MM.1S (cell line): ENCODE data around the gene TPI1.
"Not testable (repeated sequence)": the region's sequence is repeated elsewhere in the genome, so short reads cannot be mapped to it uniquely, and the experiment has no call there.

Experiments used
- DNase-seq: peaks from one replicate; pipeline ENCODE4 v3.0.0-alpha.2; 2015
- H2AFZ ChIP-seq: fragments of 300-600 bp; sonication (generic); 2 replicates; pipeline ENCODE4 v1.6.0; 2016; ENCODE audit warnings: antibody characterized with exemption, low read length
- H3F3A ChIP-seq: fragments of 300-600 bp; sonication (generic); 2 replicates; pipeline ENCODE4 v1.6.1; 2016; ENCODE audit warnings: mild to moderate bottlenecking, antibody characterized with exemption, low read length, moderate library complexity, mixed read lengths; ENCODE audit not compliant: insufficient read depth
- H3K27ac ChIP-seq: fragments of 300-600 bp; sonication (generic); 2 replicates; pipeline ENCODE4 v1.5.1; 2016; ENCODE audit warnings: mild to moderate bottlenecking, low read length
- H3K27me3 ChIP-seq: fragments of 300-600 bp; sonication (generic); replicated peaks from 2 replicates; pipeline ENCODE4 v1.6.0; 2016; ENCODE audit warnings: low read length; ENCODE audit not compliant: insufficient read depth
- H3K36me3 ChIP-seq: fragments of 300-600 bp; sonication (generic); replicated peaks from 2 replicates; pipeline ENCODE4 v1.6.1; 2016; ENCODE audit warnings: mild to moderate bottlenecking, low read length, mixed read lengths; ENCODE audit not compliant: insufficient read depth
- H3K4me1 ChIP-seq: fragments of 300-600 bp; sonication (generic); 2 replicates; pipeline ENCODE4 v1.6.1; 2016; ENCODE audit warnings: low read length, mixed read lengths
- H3K4me2 ChIP-seq: fragments of 300-600 bp; sonication (generic); 2 replicates; pipeline ENCODE4 v1.6.0; 2016; ENCODE audit warnings: low read depth, low read length
- H3K4me3 ChIP-seq: fragments of 300-600 bp; sonication (generic); 2 replicates; pipeline ENCODE4 v1.5.1; 2016; ENCODE audit warnings: low read length, mixed read lengths
- H3K79me2 ChIP-seq: fragments of 300-600 bp; sonication (generic); 2 replicates; pipeline ENCODE4 v1.6.1; 2016; ENCODE audit warnings: mixed run types, low read length, mixed read lengths
- H3K9ac ChIP-seq: fragments of 300-600 bp; sonication (generic); 2 replicates; pipeline ENCODE4 v1.6.1; 2016; ENCODE audit warnings: low read length, mixed read lengths
- H3K9me2 ChIP-seq: fragments of 300-600 bp; sonication (generic); replicated peaks from 2 replicates; pipeline ENCODE4 v1.6.1; 2016; ENCODE audit warnings: mild to moderate bottlenecking, low read length, mixed read lengths; ENCODE audit not compliant: insufficient read depth
- H3K9me3 ChIP-seq: fragments of 300-600 bp; sonication (generic); replicated peaks from 2 replicates; pipeline ENCODE4 v1.6.1; 2016; ENCODE audit warnings: mild to moderate bottlenecking, low read length, mixed read lengths; ENCODE audit not compliant: insufficient read depth
- H4K20me1 ChIP-seq: fragments of 300-600 bp; sonication (generic); 2 replicates; pipeline ENCODE4 v1.6.1; 2016; ENCODE audit warnings: mild to moderate bottlenecking, low read length, moderate library complexity, mixed read lengths; ENCODE audit not compliant: insufficient read depth
- EZH2 ChIP-seq: fragments of 300-600 bp; sonication (generic); optimal IDR thresholded peaks from 2 replicates; pipeline ENCODE3; 2017; ENCODE audit warnings: low read depth, mild to moderate bottlenecking, antibody characterized with exemption, low read length, mixed read lengths
- EZH2phosphoT487 ChIP-seq: fragments of 300-600 bp; sonication (generic); IDR thresholded peaks from 2 replicates; pipeline ENCODE4 v1.6.1; 2018; ENCODE audit warnings: antibody characterized with exemption, low read length
- TF ChIP-seq, protein P1 (sequence below): fragments of 300-600 bp; sonication (generic); IDR thresholded peaks from 2 replicates; pipeline ENCODE4 v1.5.1; 2016; ENCODE audit warnings: antibody characterized with exemption, low read length, mixed read lengths

Gene TPI1

DNA sequence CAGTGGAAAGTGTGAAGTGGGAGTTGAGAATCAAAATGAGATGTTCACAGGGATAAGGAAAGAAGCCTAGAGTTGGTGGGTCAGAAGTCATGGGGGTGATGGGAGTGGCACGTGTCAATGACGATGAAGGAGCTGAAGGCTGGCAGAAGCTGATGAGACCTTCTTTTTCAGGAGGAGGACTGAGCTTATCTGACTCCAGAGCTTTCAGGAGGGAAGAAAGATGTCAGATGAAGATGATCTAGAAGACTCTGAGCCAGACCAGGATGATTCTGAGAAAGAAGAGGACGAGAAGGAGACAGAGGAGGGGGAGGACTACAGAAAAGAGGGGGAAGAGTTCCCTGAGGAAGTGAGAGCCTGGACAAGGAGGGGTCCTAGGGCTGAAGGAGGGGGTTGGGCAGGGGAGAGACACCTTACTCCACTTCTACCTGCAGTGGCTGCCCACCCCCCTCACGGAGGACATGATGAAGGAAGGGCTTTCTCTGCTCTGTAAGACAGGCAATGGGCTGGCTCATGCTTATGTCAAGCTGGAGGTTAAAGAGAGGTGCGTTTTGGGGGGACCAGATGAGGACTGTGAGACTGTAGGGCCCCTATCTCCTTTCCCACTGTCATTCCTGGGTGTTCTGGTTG, 38.2 kb downstream of the TPI1 start:
- Histone ChIP-seq H3K4me2 (peak overlapping the region; percentile 83), H3K36me3 (no peaks in the 10 kb centered on the region), H3K9me3 (no peaks in the 10 kb centered on the region), H4K20me1 (no peaks in the 10 kb centered on the region), H3K27ac (no peak overlapping the region; the same call in 1 of the 2 replicates), H3K4me3 (peak overlapping the region; percentile 76), H3K9ac (peak overlapping the region; percentile 75; the same call in 1 of the 2 replicates), H3F3A (no peaks in the 10 kb centered on the region), H3K9me2 (no peaks in the 10 kb centered on the region), H3K4me1 (peaks cover 11% of the 10 kb centered on the region), H3K79me2 (no peaks in the 10 kb centered on the region), H3K27me3 (no peaks in the 10 kb centered on the region), H2AFZ (peak overlapping the region; percentile 71; the same call in 1 of the 2 replicates)
- DNase-seq, result no peak
- TF ChIP-seq EZH2, result no peak
- no peak for TF ChIP-seq EZH2phosphoT487
- TF ChIP-seq, protein P1, sequence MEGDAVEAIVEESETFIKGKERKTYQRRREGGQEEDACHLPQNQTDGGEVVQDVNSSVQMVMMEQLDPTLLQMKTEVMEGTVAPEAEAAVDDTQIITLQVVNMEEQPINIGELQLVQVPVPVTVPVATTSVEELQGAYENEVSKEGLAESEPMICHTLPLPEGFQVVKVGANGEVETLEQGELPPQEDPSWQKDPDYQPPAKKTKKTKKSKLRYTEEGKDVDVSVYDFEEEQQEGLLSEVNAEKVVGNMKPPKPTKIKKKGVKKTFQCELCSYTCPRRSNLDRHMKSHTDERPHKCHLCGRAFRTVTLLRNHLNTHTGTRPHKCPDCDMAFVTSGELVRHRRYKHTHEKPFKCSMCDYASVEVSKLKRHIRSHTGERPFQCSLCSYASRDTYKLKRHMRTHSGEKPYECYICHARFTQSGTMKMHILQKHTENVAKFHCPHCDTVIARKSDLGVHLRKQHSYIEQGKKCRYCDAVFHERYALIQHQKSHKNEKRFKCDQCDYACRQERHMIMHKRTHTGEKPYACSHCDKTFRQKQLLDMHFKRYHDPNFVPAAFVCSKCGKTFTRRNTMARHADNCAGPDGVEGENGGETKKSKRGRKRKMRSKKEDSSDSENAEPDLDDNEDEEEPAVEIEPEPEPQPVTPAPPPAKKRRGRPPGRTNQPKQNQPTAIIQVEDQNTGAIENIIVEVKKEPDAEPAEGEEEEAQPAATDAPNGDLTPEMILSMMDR, result no peak

DNA sequence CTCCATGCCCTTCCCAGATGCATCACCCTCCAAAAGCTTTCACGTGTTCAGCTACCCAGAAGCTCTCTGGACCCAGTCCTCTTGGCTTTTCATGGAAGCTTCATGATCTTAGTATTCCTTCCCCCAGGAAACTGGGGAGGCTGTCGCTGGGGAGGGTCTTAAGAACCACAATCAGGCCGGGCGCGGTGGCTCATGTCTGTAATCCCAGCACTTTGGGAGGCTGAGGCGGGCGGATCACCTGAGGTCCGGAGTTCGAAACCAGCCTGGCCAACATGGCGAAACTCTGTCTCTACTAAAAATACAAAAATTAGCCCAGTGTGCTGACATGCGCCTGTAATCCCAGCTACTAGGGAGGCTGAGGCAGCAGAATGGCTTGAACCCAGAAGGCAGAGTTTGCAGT, 40.8 kb downstream of the TPI1 start:
- not testable (repeated sequence) for H3K9me2 ChIP-seq

DNA sequence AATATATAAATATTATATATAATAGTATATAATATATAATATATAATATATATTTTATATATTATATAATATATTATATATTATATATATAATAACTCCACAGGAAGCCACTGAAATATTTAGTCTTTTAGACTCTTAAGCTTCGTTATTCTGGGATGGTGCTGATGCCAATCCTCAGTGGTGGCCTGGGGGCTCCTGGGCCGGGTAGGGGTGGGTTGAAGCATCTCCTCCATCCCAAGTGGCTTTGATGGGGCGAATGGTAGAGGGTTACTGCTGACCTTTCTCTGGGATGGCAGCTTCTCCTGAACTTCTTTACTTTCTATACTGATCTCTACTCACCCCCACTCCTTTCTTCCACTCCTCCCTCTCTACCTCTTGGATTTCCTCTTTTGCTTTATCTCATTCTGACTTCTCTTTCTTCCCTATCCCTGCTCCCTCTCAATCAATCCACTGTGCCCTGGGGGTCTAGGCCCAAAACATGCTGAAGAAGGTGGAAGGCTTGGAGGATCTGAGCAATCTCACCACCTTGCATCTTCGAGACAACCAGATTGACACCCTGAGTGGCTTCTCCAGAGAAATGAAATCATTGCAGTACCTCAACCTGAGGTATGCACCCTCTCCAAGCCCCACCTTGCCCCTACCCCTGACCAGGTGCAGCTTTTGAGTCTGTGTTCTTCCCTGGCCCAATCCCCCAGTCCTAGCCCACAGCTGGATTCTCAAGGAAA, 42.3 kb downstream of the TPI1 start:
- Histone ChIP-seq H3K36me3 (no peaks in the 10 kb centered on the region), H4K20me1 (no peaks in the 10 kb centered on the region)
- TF ChIP-seq, protein P1, result no peak
- TF ChIP-seq EZH2 (no peak), EZH2phosphoT487 (no peak)

More for the DNA sequence above, 40.8 kb downstream of the TPI1 start:
- H3K9ac ChIP-seq, H3K4me3 ChIP-seq, H4K20me1 ChIP-seq, DNase-seq, H3K27ac ChIP-seq, H3K9me3 ChIP-seq, H2AFZ ChIP-seq, H3K79me2 ChIP-seq, H3K27me3 ChIP-seq, H3K36me3 ChIP-seq, H3F3A ChIP-seq, H3K4me2 ChIP-seq: not testable (repeated sequence)
- H3K4me1 ChIP-seq, result peaks cover 11% of the 10 kb centered on the region

More for the DNA sequence above, 42.3 kb downstream of the TPI1 start:
- no peak for DNase-seq
- no peak overlapping the region for H3K9ac ChIP-seq
- no peaks in the 10 kb centered on the region for H3K27me3 ChIP-seq
- H3K9me3 ChIP-seq, result no peaks in the 10 kb centered on the region
- H3K4me1 ChIP-seq, result no peaks in the 10 kb centered on the region
- H3K4me2 ChIP-seq, result no peak overlapping the region
- no peak overlapping the region for H3K27ac ChIP-seq
- no peak overlapping the region for H2AFZ ChIP-seq
- H3K4me3 ChIP-seq, result no peak overlapping the region
- no peaks in the 10 kb centered on the region for H3K9me2 ChIP-seq
- H3K79me2 ChIP-seq, result peaks cover 10% of the 10 kb centered on the region
- H3F3A ChIP-seq, result no peaks in the 10 kb centered on the region
